Suprapubic skin (tissue), 4 donors: ENCODE results near the gene CNOT2.

Experiments used
- CTCF ChIP-seq, 2 donors: fragments of 200-600 bp in 1 of 2; fragments of 450-650 bp in 1 of 2; sonication (generic) in 1 of 2; IDR thresholded peaks; one replicate each; pipeline ENCODE4 v1.5.1; 2016 to 2019; ENCODE audit warnings: antibody characterized with exemption in 2 of 2, mild to moderate bottlenecking in 1 of 2, moderate library complexity in 1 of 2
- POLR2A ChIP-seq, 2 donors: fragments of 450-650 bp; IDR thresholded peaks; one replicate each; pipeline ENCODE4 v1.6.1; 2017; ENCODE audit warnings: antibody characterized with exemption in 2 of 2, mild to moderate bottlenecking in 2 of 2, moderate library complexity in 2 of 2
- POLR2AphosphoS5 ChIP-seq, 3 donors: sonication (generic); formaldehyde crosslinking; IDR thresholded peaks; one replicate each; pipeline ENCODE4 v1.6.1; 2017; ENCODE audit warnings: antibody characterized with exemption in 3 of 3

GRCh38 chr12:70354787-70355186 lies 111.6 kb downstream of the CNOT2 start:
- no peak for TF ChIP-seq CTCF (IDR thresholded peaks at IDR 0.05)
- TF ChIP-seq POLR2A (IDR thresholded peaks at IDR 0.05): no peak
- no peak for TF ChIP-seq POLR2AphosphoS5 (IDR thresholded peaks at IDR 0.05)
